K562 (cell line): ENCODE results near the gene PSMG3. TPM values are rescaled to one million over a fixed set of nuclear protein-coding genes. Genes with fewer than 3 reads are reported as not detected.

Experiments
- ATAC-seq: fragments of 200-7000 bp; cut with Tn5 transposase; 3 replicates; pipeline ENCODE4 v1.9.1; 2020; ENCODE audit warnings: moderate library complexity
- BruUV-seq: library from RNA; stranded (reverse); fragments of 400-500 nt; replicated peaks from 2 replicates; lab custom pipeline; 2021; lab: Mats Ljungman, UMichigan
- CTCF ChIA-PET: fragments of 300-600 bp; formaldehyde crosslinking; extraction: SDS; loops from one replicate; lab custom pipeline; 2021; ENCODE audit warnings: low intra/inter-chr PET ratio; lab: Yijun Ruan, JAX
- POLR2A ChIA-PET: fragments of 300-600, 350-650 bp; sonication (Branson Sonifier 250); formaldehyde crosslinking; extraction: SDS; loops from one replicate; lab custom pipeline; 2021; ENCODE audit warnings: antibody characterized with exemption, inconsistent platforms; lab: Yijun Ruan, JAX
- DNase-seq, 4 experiments: peaks; one replicate each; pipeline versions ENCODE4 v3.0.0 to v3.0.0-alpha.2; 2011 to 2018; ENCODE audit warnings: low spot score in 3 of 4, mixed read lengths in 3 of 4; ENCODE audit errors: extremely low read depth in 1 of 4
- FAIRE-seq: peaks from 2 replicates; lab custom pipeline; 2011; peaks lifted over from hg19 to GRCh38; lab: Jason Lieb, UNC
- H2AFZ ChIP-seq: 2 replicates; pipeline ENCODE4 v1.6.0; 2011; ENCODE audit warnings: low read depth, low read length, control low read depth, inconsistent platforms
- H3K27ac ChIP-seq: fragments of 200-600 bp; 3 replicates; pipeline ENCODE4 v1.8.0; 2011; ENCODE audit warnings: low read depth, mild to moderate bottlenecking, control low read depth, inconsistent platforms, low read length, moderate library complexity, mixed read lengths; ENCODE audit errors: extremely low read depth
- H3K27me3 ChIP-seq, 2 experiments: fragments of 300-600 bp in 1 of 2; 2 replicates in 1 of 2; 3 replicates in 1 of 2; pipeline versions ENCODE4 v1.6.0 to v1.8.0; 2011; ENCODE audit warnings: inconsistent platforms in 2 of 2, low read length in 2 of 2, mild to moderate bottlenecking in 1 of 2, mixed read lengths in 1 of 2, moderate library complexity in 1 of 2; ENCODE audit not compliant: control insufficient read depth in 2 of 2, insufficient read depth in 2 of 2
- H3K36me3 ChIP-seq: fragments of 300-600 bp; 3 replicates; pipeline ENCODE4 v1.8.0; 2011; ENCODE audit warnings: mild to moderate bottlenecking, low read length, inconsistent platforms; ENCODE audit not compliant: control insufficient read depth, insufficient read depth
- H3K4me1 ChIP-seq, 2 experiments: fragments of 200-600 bp in 1 of 2; replicated peaks in 1 of 2; 2 replicates in 1 of 2; 3 replicates in 1 of 2; pipeline versions ENCODE4 v1.5.1 to v1.8.0; 2011; ENCODE audit warnings: inconsistent platforms in 2 of 2, low read length in 2 of 2, mild to moderate bottlenecking in 1 of 2, mixed read lengths in 1 of 2, moderate library complexity in 1 of 2; ENCODE audit not compliant: control insufficient read depth in 2 of 2, insufficient read depth in 2 of 2
- H3K4me2 ChIP-seq: 2 replicates; pipeline ENCODE4 v1.6.1; 2011; ENCODE audit warnings: low read length, control low read depth, inconsistent platforms, mixed read lengths; ENCODE audit not compliant: insufficient read depth
- H3K4me3 ChIP-seq: fragments of 200-600 bp; sonication (generic), shearing (Covaris generic); 2 replicates; pipeline ENCODE4 v1.5.1; 2016; ENCODE audit warnings: control low read depth, inconsistent platforms
- H3K79me2 ChIP-seq: fragments of 200-600 bp; 3 replicates; pipeline ENCODE4 v1.8.0; 2011; ENCODE audit warnings: low read length, inconsistent platforms; ENCODE audit not compliant: control insufficient read depth, insufficient read depth
- H3K9ac ChIP-seq, 2 experiments: 2 replicates each; pipeline versions ENCODE4 v1.6.0 to v1.6.1; 2011; ENCODE audit warnings: low read depth in 2 of 2, low read length in 2 of 2, control low read depth in 1 of 2, inconsistent platforms in 1 of 2, mild to moderate bottlenecking in 1 of 2, mixed read lengths in 1 of 2; ENCODE audit not compliant: insufficient read depth in 1 of 2
- H3K9me1 ChIP-seq: one replicate; pipeline ENCODE4 v1.6.0; 2011; ENCODE audit warnings: inconsistent platforms, mild to moderate bottlenecking, low read length, moderate library complexity; ENCODE audit not compliant: control insufficient read depth, insufficient read depth
- H3K9me3 ChIP-seq: replicated peaks from 2 replicates; pipeline ENCODE4 v1.5.1; 2011; ENCODE audit warnings: low read depth, low read length, inconsistent platforms; ENCODE audit not compliant: control insufficient read depth, insufficient read depth
- H4K20me1 ChIP-seq: replicated peaks from 2 replicates; pipeline ENCODE4 v1.6.1; 2011; ENCODE audit warnings: low read length, inconsistent platforms, mixed read lengths; ENCODE audit not compliant: control insufficient read depth, insufficient read depth
- ADNP ChIP-seq: fragments of 200-800 bp; sonication (Bioruptor generic); IDR thresholded peaks from 2 replicates; pipeline ENCODE4 v1.6.1; 2016; ENCODE audit warnings: missing genetic modification characterization, missing compliant biosample characterization
- BCOR ChIP-seq: fragments of 450-650 bp; IDR thresholded peaks from 2 replicates; pipeline ENCODE4 v1.6.1; 2016
- CBFA2T3 ChIP-seq: fragments of 450-650 bp; IDR thresholded peaks from 2 replicates; pipeline ENCODE4 v1.6.1; 2017
- CREM ChIP-seq: IDR thresholded peaks from 2 replicates; pipeline ENCODE4 v1.6.1; 2014; ENCODE audit warnings: antibody characterized with exemption, low read depth
- DACH1 ChIP-seq: fragments of 450-650 bp; IDR thresholded peaks from 2 replicates; pipeline ENCODE4 v1.6.1; 2018; ENCODE audit not compliant: partially characterized antibody
- ETV5 ChIP-seq: sonication (generic); formaldehyde crosslinking; IDR thresholded peaks from 2 replicates; pipeline ENCODE4 v1.4.0; 2020; ENCODE audit warnings: low read depth, mild to moderate bottlenecking, missing genetic modification reagents
- KHSRP ChIP-seq: fragments of 450-650 bp; IDR thresholded peaks from 2 replicates; pipeline ENCODE4 v1.6.1; 2017
- NR2C2 ChIP-seq, 2 experiments: fragments of 200-800 bp in 1 of 2; sonication (Bioruptor generic) in 1 of 2; sonication (generic) in 1 of 2; formaldehyde crosslinking in 1 of 2; IDR thresholded peaks; 2 replicates each; pipeline versions ENCODE4 v1.6.1 to v1.8.0; 2016 to 2022; ENCODE audit warnings: mild to moderate bottlenecking in 1 of 2, missing compliant biosample characterization in 1 of 2, missing genetic modification characterization in 1 of 2, missing genetic modification reagents in 1 of 2
- PHB2 ChIP-seq: fragments of 450-650 bp; IDR thresholded peaks from 2 replicates; pipeline ENCODE4 v1.6.1; 2017; ENCODE audit warnings: low read depth
- POLR2H ChIP-seq: IDR thresholded peaks from 2 replicates; pipeline ENCODE4 v1.6.1; 2016; ENCODE audit warnings: missing genetic modification characterization, low read depth, mild to moderate bottlenecking, control low read depth, missing compliant biosample characterization, moderate library complexity
- SOX6 ChIP-seq: fragments of 450-650 bp; IDR thresholded peaks from 2 replicates; pipeline ENCODE4 v1.6.1; 2014; ENCODE audit warnings: mild to moderate bottlenecking
- TFAP4 ChIP-seq: sonication (generic); formaldehyde crosslinking; IDR thresholded peaks from 2 replicates; pipeline ENCODE4 v1.8.0; 2022; ENCODE audit warnings: missing genetic modification reagents, mild to moderate bottlenecking, moderate library complexity, borderline replicate concordance
- ZBTB26 ChIP-seq: fragments of 450-650 bp; formaldehyde crosslinking; IDR thresholded peaks from 2 replicates; pipeline ENCODE4 v1.4.0; 2022; ENCODE audit warnings: missing genetic modification characterization
- ZEB2 ChIP-seq: fragments of 450-650 bp; IDR thresholded peaks from 2 replicates; pipeline ENCODE4 v1.6.1; 2016
- ZNF143 ChIP-seq: sonication (generic); formaldehyde crosslinking; IDR thresholded peaks from 2 replicates; pipeline ENCODE4 v1.9.0; 2022; ENCODE audit warnings: mild to moderate bottlenecking, missing genetic modification reagents
- ZNF354B ChIP-seq: fragments of 250-450 bp; sonication (Bioruptor Pico); IDR thresholded peaks from 2 replicates; pipeline ENCODE4 v1.4.0; 2020
- ZNF778 ChIP-seq: fragments of 450-650 bp; formaldehyde crosslinking; IDR thresholded peaks from 2 replicates; pipeline ENCODE4 v1.4.0; 2020; ENCODE audit warnings: mild to moderate bottlenecking, moderate library complexity
- WGBS: fragments of 100-300 bp; shearing (Covaris generic); methylation state at CpG from one replicate; pipeline ENCODE4 v1.1.6; 2016; ENCODE audit warnings: low coverage, mixed read lengths; ENCODE audit not compliant: insufficient coverage; ENCODE audit errors: missing lambda C conversion rate; 5-methylcytosine and 5-hydroxymethylcytosine counted together
- in situ Hi-C: fragments of 300-500 bp; cut with MboI; formaldehyde crosslinking; loops from 4 replicates; pipeline ENCODE4 v1.15.0; 2018; ENCODE audit warnings: inconsistent platforms, mixed read lengths
- intact Hi-C: fragments of 100-400 bp; cut with micrococcal nuclease; formaldehyde crosslinking; loops from 2 replicates; pipeline ENCODE4 v1.14.2; 2022
- polyA plus RNA-seq, 8 experiments: library from polyadenylated mRNA; depleted of rRNA in 4 of 8; stranded (reverse) in 5 of 8; unstranded in 3 of 8; fragments of >200 nt; fragmentation: Nextera tagmentation in 2 of 8; fragmentation: Illumina TruSeq in 1 of 8; extraction: Ambion mirVana in 2 of 8; extraction: Trizol in 1 of 8; gene quantifications; 2 replicates each; pipeline versions ENCODE4 v1.2.1 to v1.2.3, GENCODE V29; 2011 to 2014; ENCODE audit warnings: inconsistent platforms in 1 of 8, missing spikeins in 1 of 8
- total RNA-seq, 7 experiments: library from RNA; depleted of rRNA in 6 of 7; stranded (reverse); fragments of >200 nt in 6 of 7; fragmentation: Illumina TruSeq in 2 of 7; extraction: Trizol in 2 of 7; gene quantifications; 2 replicates each; pipeline versions ENCODE4 v1.2.1 to v1.2.3, GENCODE V29; 2011 to 2021; ENCODE audit warnings: low replicate concordance in 1 of 7

The PSMG3 gene
- total and polyA plus RNA-seq, 9 of the 15 experiments (the other 6 are each of a cell fraction or from before 2014, with no cell fraction given), result 34.8 to 122 (median 80.1) TPM

GRCh38 chr7:1555813-1556543 lies 13.9 kb downstream of the PSMG3 start, which contains the start of gene TMEM184A (continued):
- TF ChIP-seq ZBTB26 (no peak), ZNF778 (CRISPR knock-in tag) (no peak), PHB2 (no peak)

- peak overlapping the region in 1 of 2 experiments; percentile 81; a peak in 2 of 4 replicates for H3K9ac ChIP-seq
- peaks cover 0 to 65% of the 10 kb centered on the region in 2 experiments; a peak in 4 of 5 replicates for H3K4me1 ChIP-seq
- FAIRE-seq, result peak; percentile 72
- no TSS peak for BruUV-seq
- H3K36me3 ChIP-seq, result no peaks in the 10 kb centered on the region
- H3K79me2 ChIP-seq, result no peaks in the 10 kb centered on the region
- peak; percentile 69 to 85 (median 84) for DNase-seq
- H4K20me1 ChIP-seq, result no peaks in the 10 kb centered on the region
- ChIA-PET POLR2A (interaction anchor here (0.8 to 1.3 kb wide), 2 partner anchors 12 to 71 kb away, joined by 3 to 5 read pairs; no protein-coding TSS in a partner anchor), CTCF (interaction anchor here (0.6 kb wide), 2 partner anchors 78 to 679 kb away, joined by 3 read pairs; no protein-coding TSS in a partner anchor)
- peak overlapping the region; percentile 64 for H2AFZ ChIP-seq
- in situ Hi-C loops (no loop called here), intact Hi-C loops (loop anchor here (5.0 kb wide), 1 partner anchor 48 kb away; no protein-coding TSS in a partner anchor)
- peaks cover 0 to 5% of the 10 kb centered on the region in 2 experiments; a peak in 1 of 5 replicates for H3K27me3 ChIP-seq
- H3K4me2 ChIP-seq, result no peak overlapping the region; the same call in 1 of the 2 replicates
- H3K9me3 ChIP-seq, result no peaks in the 10 kb centered on the region
- no peak overlapping the region for H3K4me3 ChIP-seq
- H3K9me1 ChIP-seq, result no peaks in the 10 kb centered on the region
- ATAC-seq, result peak; percentile 59
- 44% methylated on average over 26 of the region's 35 CpGs for WGBS
- H3K27ac ChIP-seq, result no peak overlapping the region
- TF ChIP-seq KHSRP (no peak), SOX6 (no peak), ZNF143 (no peak), TFAP4 (CRISPR knock-in tag) (peak; percentile 66; the same call in 1 of the 2 replicates), CBFA2T3 (peak; percentile 38), ADNP (peak; percentile 61), CREM (0 out of 2 replicates have a peak, but pooled peaks have one; percentile 20), ETV5 (CRISPR knock-in tag) (0 out of 2 replicates have a peak, but pooled peaks have one; percentile 39), DACH1 (no peak), POLR2H (tag) (no peak), ZEB2 (peak; percentile 57; the same call in 1 of the 2 replicates), NR2C2 (CRISPR knock-in tag; IDR thresholded peaks at IDR 0.05) (no peak), NR2C2 (tag; IDR thresholded peaks at IDR 0.05) (peak; percentile 31; the same call in 1 of the 2 replicates), ZNF354B (CRISPR knock-in tag) (no peak), BCOR (peak; percentile 9; the same call in 1 of the 2 replicates)
Measured at GRCh38 chr7:1555046-1555812, 14.6 kb downstream of the PSMG3 start.
